Medulla oblongata (tissue), 1 donor: Measurements from ENCODE around the gene CCL21.
"Not testable (repeated sequence)": the region's sequence is repeated elsewhere in the genome, so short reads cannot be mapped to it uniquely, and the experiment has no call there.

ENCODE experiments used
- DNase-seq: peaks from one replicate; pipeline ENCODE4 v3.0.0-alpha.2; 2015; ENCODE audit errors: extremely low spot score

CCL21 gene, protein sequence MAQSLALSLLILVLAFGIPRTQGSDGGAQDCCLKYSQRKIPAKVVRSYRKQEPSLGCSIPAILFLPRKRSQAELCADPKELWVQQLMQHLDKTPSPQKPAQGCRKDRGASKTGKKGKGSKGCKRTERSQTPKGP

DNA sequence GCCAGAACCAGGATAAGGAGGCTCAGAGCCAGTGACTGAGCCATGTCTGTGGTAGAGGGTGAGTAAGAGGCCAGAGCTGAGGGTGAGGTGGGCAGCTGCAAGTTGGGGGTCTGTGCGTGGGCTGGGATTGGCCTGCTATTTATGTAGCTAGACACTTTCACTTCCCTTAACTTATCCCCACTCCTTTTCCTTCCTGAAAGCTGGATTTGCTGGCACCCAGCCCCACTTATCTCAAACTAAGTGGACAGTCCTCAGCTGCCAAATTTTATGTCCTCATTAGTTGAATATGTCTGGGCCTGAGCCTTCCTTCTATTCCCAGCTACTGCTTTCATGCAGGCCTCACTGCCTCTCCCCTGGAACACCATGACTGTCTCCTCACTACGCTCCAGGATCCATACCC, at the start of gene CCL21:
TSS of gene CCL21 (minus strand) at position 114 of the 400 bp plus-strand sequence. CDS start at position 44, 70 bp downstream.
- no peak for DNase-seq

DNA sequence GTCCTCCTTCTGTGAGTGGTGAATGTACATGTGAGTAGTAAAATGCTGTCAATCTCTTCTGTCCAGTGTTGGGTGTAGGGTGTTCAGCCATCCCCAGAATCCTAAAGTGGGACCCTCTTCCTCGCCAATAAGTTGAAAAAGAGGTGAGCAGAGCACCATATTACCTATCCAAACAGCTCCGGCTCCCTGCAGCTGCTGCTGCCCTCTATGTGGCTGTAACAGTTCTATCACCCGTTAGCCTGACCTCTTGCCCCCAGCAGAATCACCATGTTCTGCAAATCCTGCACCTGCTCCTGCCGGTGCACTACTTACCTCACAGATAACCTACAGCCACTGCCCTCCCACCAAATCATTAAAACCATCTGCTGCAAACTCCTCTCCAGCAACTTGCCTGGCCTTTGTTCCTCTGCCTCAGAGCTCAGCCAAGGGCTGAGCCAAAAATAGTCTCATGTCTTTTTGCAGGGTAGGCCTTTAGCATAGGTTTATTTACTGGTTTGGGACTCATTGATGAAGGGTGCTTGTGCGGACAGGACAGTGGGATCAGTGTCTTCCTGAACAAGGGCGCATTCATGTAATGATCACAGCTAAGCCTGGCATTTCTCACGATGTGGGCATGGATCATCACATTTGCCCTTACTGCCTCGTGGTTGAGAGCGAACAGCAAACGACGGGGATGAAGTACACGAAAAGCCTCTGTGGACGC, 49.6 kb upstream of the CCL21 start:
- DNase-seq = peak; percentile 73

DNA sequence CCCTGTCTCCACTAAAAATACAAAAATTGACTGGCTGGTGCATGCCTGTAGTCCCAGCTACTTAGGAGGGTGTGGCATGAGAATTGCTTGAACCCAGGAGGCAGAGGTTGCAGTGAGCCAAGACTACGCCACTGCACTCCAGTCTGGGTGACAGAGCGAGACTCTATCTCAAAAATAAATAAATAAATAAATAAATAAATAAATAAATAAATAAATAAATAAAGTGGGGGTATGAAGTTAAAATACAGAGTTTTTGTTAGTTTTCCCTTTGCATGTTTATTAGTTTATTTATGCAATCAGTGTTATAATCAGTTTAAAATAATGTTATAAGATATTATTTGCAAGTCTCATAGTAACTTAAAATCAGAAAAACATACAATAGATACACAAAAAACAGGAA, 40.4 kb upstream of the CCL21 start:
- DNase-seq = not testable (repeated sequence)

DNA sequence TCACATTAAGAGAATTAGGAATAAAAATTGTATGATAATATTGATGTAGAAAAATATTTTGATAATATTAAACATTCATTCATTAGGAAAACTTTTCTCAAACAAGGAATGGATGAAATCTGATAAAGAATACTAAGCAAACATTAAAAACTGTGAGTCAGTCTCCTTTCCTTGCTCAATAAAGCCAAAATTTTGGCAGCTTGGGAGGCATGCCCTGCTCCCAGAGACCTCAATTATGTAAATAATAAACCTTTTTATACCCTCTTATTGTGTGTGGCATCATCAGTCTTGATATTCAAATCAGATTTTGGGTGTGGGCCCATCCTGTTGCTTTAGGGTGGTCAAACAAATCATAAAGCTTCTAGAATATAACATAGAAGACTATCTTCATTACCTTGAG, 36.6 kb upstream of the CCL21 start:
- no peak for DNase-seq

DNA sequence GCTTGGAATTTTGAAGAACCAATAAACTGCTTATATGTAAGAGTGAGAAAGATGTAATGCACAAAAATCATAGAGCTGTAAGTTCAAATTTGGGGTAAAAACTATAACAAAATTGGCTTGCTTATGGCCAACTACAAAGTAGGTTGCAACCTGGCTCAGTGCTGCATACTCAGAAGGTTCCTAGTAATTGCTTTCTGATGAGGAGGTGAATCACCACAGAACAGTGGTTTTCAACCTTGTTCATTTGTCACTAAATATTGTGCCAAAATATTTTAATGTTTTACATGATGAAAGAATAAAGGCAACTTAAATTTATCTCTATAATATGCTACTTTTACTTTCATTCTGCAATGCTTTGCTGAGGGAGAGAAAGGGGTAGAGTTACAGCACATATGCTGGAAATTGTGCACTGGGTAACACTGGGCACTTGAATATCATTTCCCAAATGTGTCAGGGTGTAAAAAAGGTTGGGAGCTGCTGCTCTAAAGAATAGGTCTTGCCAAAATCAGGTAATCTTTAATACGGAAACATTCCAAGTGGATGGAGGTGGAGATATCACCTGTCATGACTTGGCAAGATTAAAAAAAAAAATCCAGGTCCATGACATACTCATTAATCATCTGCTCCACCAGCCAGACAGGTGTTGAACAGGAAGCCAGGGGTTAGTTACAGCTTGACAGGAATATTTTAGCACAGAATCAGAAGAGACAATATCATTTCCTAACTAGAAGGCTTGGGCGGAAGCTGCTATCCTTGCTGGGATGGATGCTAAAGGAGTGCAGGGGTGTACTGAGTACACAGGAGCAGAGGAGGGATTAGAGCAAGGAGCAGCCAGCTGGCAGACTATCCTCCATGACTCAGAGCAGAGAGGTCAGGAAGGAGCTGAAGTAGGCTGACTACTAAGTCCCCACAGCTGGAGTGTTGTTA, 34.6 kb upstream of the CCL21 start:
- DNase-seq = no peak

DNA sequence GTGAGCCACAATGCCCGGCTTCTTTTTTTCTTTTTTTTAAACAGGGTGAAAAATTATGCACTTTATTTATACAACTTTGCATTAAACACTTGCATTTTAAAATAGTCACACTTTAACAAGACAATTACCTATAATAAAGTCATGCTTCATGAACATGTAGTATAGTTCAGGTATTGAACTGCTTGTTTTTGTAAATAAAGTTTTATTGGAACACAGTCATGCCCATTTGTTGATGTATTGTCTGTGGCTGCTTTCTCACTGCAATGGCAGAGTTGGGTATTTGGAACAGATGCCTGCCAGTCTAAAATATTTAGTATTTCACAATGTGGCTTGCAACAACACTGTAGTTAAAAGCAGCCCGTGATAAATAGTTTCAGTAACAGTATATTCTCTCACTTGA, 32.8 kb upstream of the CCL21 start:
- DNase-seq = no peak

DNA sequence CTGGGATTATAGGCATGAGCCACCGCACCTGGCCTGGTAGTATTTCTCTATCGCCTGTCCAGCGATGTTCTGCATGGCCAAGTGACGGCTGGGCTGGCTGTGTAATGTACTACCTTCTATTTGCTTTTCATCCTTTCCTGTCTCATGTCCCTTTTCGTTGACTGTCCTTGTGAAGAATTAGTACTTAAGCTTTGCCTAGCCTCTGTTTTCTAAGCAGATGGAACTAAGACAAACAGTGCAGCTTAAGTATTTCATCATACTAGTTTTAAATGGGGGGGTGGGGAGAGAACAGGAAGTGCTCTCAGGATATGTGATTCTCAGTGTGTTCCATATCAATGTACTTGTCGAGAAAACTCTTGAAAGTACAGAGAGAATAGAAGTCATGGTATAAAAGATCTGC, 31.7 kb upstream of the CCL21 start:
- no peak for DNase-seq

DNA sequence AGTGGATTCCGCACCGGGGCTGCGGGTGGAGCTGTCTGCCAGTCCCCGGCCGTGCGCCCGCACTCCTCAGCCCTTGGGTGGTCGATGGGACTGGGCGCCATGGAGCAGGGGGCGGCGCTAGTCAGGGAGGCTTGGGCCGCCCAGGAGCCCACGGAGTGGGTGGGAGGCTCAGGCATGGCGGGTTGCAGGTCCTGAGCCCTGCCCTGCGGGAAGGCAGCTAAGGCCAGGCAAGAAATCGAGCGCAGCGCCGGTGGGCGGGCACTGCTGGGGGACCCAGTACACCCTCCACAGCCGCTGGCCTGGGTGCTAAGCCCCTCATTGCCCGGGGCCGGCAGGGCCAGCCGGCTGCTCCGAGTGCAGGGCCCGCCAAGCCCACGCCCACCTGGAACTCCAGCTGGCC, 30.2 kb upstream of the CCL21 start:
- not testable (repeated sequence) for DNase-seq

DNA sequence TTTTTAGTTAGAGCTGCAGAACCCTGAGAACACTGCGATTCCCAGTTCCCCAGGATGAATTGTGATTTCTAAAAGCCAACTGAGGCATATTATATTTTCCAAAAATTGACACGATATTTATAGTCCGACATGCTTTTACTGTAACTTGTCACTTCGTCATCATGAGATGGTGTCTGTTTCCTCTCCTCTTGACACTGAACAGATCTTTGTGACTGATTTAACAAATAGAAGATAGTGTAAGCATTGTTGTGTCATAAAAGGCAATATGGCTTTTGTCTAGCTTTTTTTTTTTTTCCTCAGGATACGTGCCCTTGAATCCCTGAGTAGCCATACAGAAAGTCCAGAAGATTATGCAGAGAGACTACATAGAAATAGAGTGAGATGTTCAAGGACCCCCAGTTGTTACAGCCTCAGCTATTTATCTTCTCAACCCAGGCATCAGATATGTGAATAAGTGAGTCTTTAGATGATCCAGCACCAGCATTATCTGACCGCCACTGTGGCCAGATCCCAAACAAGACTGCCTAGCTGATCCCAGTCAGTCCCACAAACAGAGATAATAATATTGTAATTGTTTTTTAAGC, 27.8 kb upstream of the CCL21 start:
- no peak for DNase-seq

DNA sequence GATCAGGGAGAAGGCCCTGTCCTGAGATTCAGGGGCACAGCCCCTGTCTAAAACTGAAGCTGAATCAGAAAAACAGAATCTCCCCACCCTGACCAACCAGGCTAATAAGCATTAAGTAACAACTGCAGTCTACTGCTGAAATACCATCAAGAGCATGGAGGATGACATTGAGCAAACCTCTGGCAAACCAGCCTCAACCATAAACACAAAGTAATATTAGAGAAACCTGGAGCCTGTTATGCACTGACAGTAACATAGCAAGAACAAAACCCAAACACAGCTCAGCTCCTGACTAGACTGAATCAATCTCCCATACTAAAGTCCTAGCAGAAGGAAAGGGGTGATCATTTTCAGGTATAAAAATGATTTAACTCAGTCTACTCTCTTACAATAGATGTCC, 24.8 kb upstream of the CCL21 start:
- DNase-seq = no peak

DNA sequence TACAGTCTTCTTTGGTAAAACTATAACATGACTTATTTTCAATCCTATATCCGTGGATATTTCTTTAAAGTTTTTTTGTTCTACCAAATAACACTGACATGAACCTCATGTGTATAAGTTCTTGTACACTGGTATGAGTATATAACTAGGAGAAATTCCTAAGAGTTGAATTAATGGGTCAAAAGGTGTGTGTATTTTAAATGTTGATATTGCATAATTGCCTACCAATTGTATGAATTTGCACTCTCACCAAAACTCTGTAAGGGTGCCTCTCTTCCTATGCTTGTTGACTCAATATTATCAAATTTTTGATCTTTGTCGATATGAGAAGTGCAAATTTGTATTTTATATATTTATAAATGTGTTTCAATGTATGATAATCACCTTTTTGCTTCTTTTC, 22.9 kb upstream of the CCL21 start:
- no peak for DNase-seq

DNA sequence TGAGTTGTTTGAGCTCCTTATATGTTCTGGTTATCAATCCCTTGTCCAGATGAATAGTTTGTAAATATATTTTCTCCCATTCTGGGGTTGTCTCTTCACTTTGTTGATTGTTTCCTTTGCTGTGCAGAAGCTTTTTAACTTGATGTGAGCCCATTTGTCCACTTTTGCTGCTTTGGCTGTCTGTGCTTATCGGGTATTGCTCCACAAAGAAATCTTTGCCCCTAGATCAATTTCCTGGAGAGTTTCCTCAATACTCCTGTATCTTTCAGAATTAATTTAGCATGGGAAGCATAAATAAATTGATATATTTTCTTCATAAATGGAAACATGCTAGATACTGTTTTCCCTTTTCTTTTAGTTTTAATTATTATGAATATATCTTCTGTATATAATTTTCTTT, 22.5 kb upstream of the CCL21 start:
- DNase-seq = no peak

DNA sequence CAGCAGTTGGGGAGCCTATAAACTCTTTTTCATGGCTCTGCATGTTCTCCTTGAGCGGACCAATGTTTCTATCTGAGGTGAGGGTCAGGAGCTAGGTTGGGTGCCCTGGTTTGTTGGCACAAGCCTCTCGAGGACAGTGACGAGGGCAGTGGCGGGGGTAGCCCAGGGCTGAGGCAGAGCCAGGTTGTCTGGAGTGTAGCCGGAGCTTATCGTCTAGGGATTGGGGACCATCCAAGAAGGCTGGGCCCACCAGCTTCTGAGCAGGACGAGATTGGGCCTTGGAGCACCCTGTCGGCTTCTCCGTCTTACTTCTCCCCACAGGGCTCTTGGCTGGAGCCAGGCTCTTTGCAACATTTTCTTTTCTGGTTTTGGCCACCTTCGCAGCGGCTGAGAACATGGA, 13.2 kb upstream of the CCL21 start:
- no peak for DNase-seq

DNA sequence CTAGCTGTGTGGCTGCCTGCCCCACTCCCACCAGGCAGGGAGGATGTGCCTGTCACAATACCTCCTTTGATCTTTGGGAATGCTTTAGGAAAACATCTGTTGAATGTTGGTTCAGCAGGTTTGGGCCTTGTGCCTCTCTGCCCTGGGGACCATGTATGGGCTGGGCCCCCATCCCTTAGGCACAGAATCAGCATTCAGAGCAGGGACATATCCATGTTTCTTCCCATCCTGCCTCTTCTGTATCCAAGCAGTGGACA, 9.8 kb upstream of the CCL21 start:
- not testable (repeated sequence) for DNase-seq

DNA sequence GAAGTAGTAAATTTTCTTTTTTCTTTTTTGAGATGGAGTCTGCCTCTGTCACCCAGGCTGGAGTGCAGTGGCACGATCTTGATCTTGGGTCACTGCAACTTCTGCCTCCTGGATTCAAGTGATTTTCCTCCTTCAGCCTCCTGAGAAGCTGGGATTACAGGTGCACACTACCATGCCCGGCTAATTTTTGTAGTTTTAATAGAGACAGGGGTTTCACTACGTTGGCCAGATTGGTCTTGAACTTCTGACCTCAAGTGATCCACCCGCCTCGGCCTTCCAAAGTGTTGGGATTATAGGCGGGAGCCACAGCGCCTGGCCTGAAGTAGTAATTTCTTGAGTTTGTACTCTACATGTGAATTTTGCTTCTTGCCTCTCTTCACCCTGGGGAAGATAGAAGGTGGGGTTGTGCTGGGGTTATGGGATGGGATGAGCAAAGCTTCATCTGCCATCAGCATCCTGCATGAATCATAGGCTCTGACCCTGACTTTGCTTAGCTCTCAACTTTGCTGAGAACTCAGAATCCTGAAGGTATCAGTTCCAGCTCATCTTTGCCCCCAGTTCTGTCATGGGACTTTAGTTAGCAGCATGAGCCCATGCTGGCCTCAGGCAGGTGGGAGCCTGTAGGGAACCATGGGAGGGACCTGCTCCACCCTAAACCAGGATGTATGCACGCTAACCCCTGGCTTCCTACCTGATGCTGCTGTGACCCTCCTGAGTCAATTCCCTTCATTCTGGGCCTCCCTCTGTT, 9.3 kb upstream of the CCL21 start:
- DNase-seq = no peak

DNA sequence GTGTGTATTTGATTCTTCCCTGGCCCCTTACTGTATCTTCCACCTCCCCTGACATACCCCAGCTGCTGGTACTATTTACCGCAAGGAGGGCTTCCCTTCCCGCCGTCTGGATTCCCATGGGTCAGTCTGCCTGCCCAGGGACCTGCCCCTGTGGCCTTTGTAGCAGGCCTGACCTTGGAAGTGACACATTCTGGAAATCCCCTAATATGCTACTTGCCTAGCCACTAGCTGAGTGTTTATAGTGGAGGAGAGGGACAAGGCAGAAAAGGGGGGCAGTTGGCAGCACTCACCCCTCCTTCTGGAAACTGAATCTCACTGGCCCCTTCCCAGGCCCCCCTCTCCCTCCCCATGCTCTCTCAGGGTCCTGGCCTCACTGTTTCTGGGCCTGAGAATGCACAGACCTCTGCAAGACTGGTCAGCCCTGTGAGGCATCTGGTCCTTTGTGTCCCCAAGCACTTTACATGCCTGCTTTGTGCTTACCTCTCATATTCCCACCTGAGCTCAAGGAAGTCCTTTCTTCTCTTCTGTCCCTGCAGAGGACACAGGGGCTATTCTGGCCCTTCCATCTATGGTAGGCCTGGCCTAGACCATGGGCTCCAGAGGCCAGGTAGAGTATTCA, 8.2 kb upstream of the CCL21 start:
- no peak for DNase-seq

DNA sequence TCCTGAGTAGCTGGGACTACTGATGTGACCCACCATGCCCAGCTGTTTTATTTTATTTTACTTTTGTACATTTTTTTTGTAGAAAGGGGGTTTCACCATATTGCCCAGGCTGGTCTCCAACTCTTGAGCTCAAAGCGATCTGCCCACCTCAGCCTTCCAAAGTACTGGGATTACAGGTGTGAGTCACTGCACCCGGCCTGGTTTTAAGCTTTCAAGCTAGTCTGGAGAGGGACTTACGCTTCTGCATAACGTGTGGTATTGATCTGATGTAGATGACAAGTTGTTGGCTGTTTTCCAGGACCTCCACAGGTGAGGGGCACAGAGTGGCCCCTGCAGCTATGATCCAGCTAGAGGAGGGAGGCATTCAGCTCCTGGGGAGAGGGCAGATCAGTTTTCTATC, 6.8 kb upstream of the CCL21 start:
- DNase-seq = no peak

DNA sequence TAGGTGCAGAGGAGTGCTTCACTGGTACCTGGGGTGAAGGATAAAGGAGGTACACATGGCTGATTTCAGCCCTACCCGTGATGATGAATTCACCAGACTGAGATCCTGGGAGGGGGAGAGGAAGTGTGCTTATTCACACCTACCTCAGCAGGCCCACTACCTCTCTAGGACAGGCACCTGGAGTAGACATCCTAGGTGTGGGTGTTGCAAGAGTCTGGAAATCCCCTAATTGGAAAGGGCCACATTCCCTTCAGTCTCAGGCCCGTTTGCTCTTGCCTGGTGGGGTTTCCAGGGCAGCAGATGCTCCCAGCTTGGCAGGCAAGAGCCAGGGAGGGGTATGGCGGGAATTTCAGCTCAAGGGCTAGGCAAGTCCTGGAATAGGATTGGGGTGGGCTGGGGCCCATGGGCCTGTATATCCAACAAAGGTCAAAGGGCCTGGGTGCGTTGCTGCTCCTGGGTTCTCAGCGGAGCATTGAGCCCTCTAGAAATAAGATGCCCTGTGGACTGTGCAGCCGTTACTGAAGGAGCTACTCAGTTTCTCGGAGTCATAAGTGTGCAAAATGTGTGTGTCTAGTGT, 5.8 kb upstream of the CCL21 start:
- DNase-seq = no peak

DNA sequence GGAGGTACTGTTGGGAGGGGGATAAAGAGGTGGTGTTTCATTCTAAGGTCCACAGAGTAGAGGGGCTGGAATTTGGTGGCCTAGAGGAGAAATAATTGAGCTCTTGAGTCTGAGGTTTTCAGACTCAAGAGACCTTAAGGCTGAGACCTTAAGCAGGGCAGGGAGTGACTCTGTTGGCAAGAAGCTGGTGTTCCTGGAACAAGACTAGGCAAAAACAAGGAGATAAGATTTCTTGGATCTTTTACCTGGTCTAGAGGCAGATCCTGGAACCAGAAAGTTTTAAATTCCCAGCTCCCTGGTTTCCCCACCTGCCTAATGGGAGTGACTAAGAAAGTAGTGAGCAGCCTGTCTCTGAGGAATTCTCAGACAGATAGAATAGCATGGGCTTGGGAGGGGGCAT, 4.1 kb upstream of the CCL21 start:
- no peak for DNase-seq

DNA sequence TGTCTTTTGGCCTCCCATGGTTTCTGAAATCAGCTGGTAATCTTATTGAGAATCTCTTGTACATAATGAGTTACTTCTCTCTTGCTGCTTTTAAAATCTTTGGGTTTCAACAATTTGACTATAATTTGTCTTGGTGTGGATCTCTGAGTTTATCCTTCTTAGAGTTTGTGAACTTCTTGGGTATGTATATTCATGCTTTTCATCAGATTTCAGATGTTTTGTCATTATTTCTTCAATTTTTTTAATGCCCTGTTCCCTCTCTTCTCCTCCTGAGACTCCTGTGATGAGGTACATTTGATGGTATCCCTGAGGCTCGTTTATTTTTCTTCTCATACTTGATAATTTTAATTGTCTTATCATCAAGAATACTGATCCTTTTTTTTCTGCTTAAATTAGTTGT, 2.2 kb upstream of the CCL21 start:
- DNase-seq = no peak
